Left ventricle myocardium inferior (tissue), 1 donor: Measurements from ENCODE around the gene ZFP1. TPM values are rescaled to one million over a fixed set of nuclear protein-coding genes. Genes with fewer than 3 reads are reported as not detected.
A peak's percentile ranks its signal among the peaks of the same experiment; 100 is the strongest.

Experiments
- DNase-seq: peaks from one replicate; pipeline ENCODE4 v3.0.0-alpha.2; 2020
- H3K27ac ChIP-seq: fragments of 200-600 bp; replicated peaks from 2 replicates; pipeline ENCODE4 v1.8.0; 2021
- H3K27me3 ChIP-seq: fragments of 200-600 bp; 2 replicates; pipeline ENCODE4 v1.8.0; 2021; ENCODE audit warnings: low read depth
- H3K36me3 ChIP-seq: fragments of 200-600 bp; 2 replicates; pipeline ENCODE4 v1.8.0; 2021
- H3K4me1 ChIP-seq: fragments of 200-600 bp; 2 replicates; pipeline ENCODE4 v1.8.0; 2021
- H3K4me3 ChIP-seq: fragments of 200-600 bp; 2 replicates; pipeline ENCODE4 v1.8.0; 2021; ENCODE audit warnings: mild to moderate bottlenecking, moderate library complexity
- H3K9me3 ChIP-seq: fragments of 200-600 bp; replicated peaks from 2 replicates; pipeline ENCODE4 v1.8.0; 2021
- CTCF ChIP-seq: fragments of 200-600 bp; IDR thresholded peaks from 2 replicates; pipeline ENCODE4 v1.8.0; 2021; ENCODE audit warnings: antibody characterized with exemption, mild to moderate bottlenecking, borderline replicate concordance
- intact Hi-C: fragments of 100-400 bp; cut with micrococcal nuclease; formaldehyde crosslinking; loops from one replicate; pipeline ENCODE4 v1.11.0; 2022
- total RNA-seq: library from RNA; stranded (reverse); fragmentation: NEBNext Ultra II Directional; extraction: Animal tissue kit (Norgen Biotek cat#: 25700); gene quantifications from one replicate; pipeline ENCODE4 v1.2.1, GENCODE V29; 2021
- donor health status: DM: no; HTN: yes; CAD: no; lungs with severe emphysema.

ZFP1 gene
- total RNA-seq, 1 donor from 2014 or later, result 6.7 TPM

- peaks cover 98% of the 10 kb centered on the region for H3K4me1 ChIP-seq
- intact Hi-C loops, result no loop called here
- DNase-seq, result peak; percentile 88
- TF ChIP-seq CTCF, result peak; percentile 94
- H3K27me3 ChIP-seq, result no peaks in the 10 kb centered on the region
- peak overlapping the region; percentile 94 for H3K27ac ChIP-seq
- peak overlapping the region; percentile 50 for H3K4me3 ChIP-seq
- H3K36me3 ChIP-seq, result peaks cover 11% of the 10 kb centered on the region
- H3K9me3 ChIP-seq, result no peaks in the 10 kb centered on the region
Observed at GRCh38 chr16:75110637-75111513, 37.4 kb upstream of the ZFP1 start.

GRCh38 chr16:75111514-75111940 is 36.8 kb upstream of the ZFP1 start:
- peak; percentile 35 for TF ChIP-seq CTCF
- Histone ChIP-seq H3K27me3 (no peaks in the 10 kb centered on the region), H3K36me3 (peaks cover 11% of the 10 kb centered on the region), H3K4me1 (peaks cover 98% of the 10 kb centered on the region), H3K27ac (peak overlapping the region; percentile 94), H3K9me3 (no peaks in the 10 kb centered on the region), H3K4me3 (peak overlapping the region; percentile 50)
- intact Hi-C loops, result no loop called here
- no peak for DNase-seq

GRCh38 chr16:75111961-75112733 is 36.2 kb upstream of the ZFP1 start:
- Histone ChIP-seq H3K4me1 (peaks cover 97% of the 10 kb centered on the region), H3K27ac (peak overlapping the region; percentile 94), H3K36me3 (peaks cover 11% of the 10 kb centered on the region), H3K4me3 (peak overlapping the region; percentile 35), H3K27me3 (no peaks in the 10 kb centered on the region), H3K9me3 (no peaks in the 10 kb centered on the region)
- no peak for TF ChIP-seq CTCF
- intact Hi-C loops, result no loop called here
- no peak for DNase-seq

GRCh38 chr16:75112734-75113491 is 35.4 kb upstream of the ZFP1 start:
- no peak for TF ChIP-seq CTCF
- Histone ChIP-seq H3K36me3 (peaks cover 11% of the 10 kb centered on the region), H3K9me3 (no peaks in the 10 kb centered on the region), H3K27me3 (no peaks in the 10 kb centered on the region), H3K27ac (peak overlapping the region; percentile 94), H3K4me1 (peaks cover 90% of the 10 kb centered on the region), H3K4me3 (peak overlapping the region; percentile 35)
- intact Hi-C loops, result no loop called here
- no peak for DNase-seq

GRCh38 chr16:75113541-75114121 is 34.7 kb upstream of the ZFP1 start:
- intact Hi-C loops, result no loop called here
- no peak for DNase-seq
- Histone ChIP-seq H3K4me3 (no peak overlapping the region), H3K4me1 (peaks cover 82% of the 10 kb centered on the region), H3K36me3 (peaks cover 11% of the 10 kb centered on the region), H3K9me3 (no peaks in the 10 kb centered on the region), H3K27ac (peak overlapping the region; percentile 94), H3K27me3 (no peaks in the 10 kb centered on the region)
- no peak for TF ChIP-seq CTCF
